A673 (cell line): Measurements from ENCODE around the gene APOC3. TPM values are rescaled to one million over a fixed set of nuclear protein-coding genes. Genes with fewer than 3 reads are reported as not detected.

ENCODE experiments used
- BruUV-seq: library from RNA; stranded (reverse); fragments of 400-500 nt; replicated peaks from 2 replicates; lab custom pipeline; 2021; lab: Mats Ljungman, UMichigan
- CTCF ChIA-PET: fragments of 300-600 bp; sonication (Branson Sonifier 250); formaldehyde crosslinking; loops from one replicate; lab custom pipeline; 2022; ENCODE audit warnings: antibody characterized with exemption; lab: Charles Lee
- POLR2A ChIA-PET: fragments of 300-600 bp; sonication (Branson Sonifier 250); formaldehyde crosslinking; loops from one replicate; lab custom pipeline; 2022; ENCODE audit warnings: antibody characterized with exemption; ENCODE audit not compliant: low non-redundant PET; lab: Charles Lee
- DNase-seq: peaks from one replicate; pipeline ENCODE4 v3.0.0-alpha.2; 2015; ENCODE audit warnings: low spot score
- H3K27ac ChIP-seq: fragments of 200-600 bp; sonication (generic); 2 replicates; pipeline ENCODE4 v1.5.1; 2016; ENCODE audit warnings: mixed run types, low read depth, mild to moderate bottlenecking, mixed read lengths, antibody characterized with exemption, low read length; ENCODE audit not compliant: poor library complexity, severe bottlenecking
- H3K27me3 ChIP-seq: fragments of 200-600 bp; sonication (generic); replicated peaks from 2 replicates; pipeline ENCODE4 v1.6.1; 2017; ENCODE audit warnings: mixed run types, low read depth, mild to moderate bottlenecking, mixed read lengths, antibody characterized with exemption, low read length; ENCODE audit not compliant: insufficient read depth, poor library complexity
- H3K36me3 ChIP-seq: fragments of 200-600 bp; sonication (generic); 2 replicates; pipeline ENCODE4 v1.6.1; 2016; ENCODE audit warnings: mixed run types, mild to moderate bottlenecking, mixed read lengths, antibody characterized with exemption, low read length; ENCODE audit not compliant: insufficient read depth, poor library complexity, severe bottlenecking
- H3K4me1 ChIP-seq: fragments of 200-600 bp; sonication (generic); 2 replicates; pipeline ENCODE4 v1.6.1; 2017; ENCODE audit warnings: mixed run types, mild to moderate bottlenecking, mixed read lengths, antibody characterized with exemption, low read length; ENCODE audit not compliant: insufficient read depth, poor library complexity, severe bottlenecking
- H3K4me3 ChIP-seq: fragments of 200-600 bp; sonication (generic); 2 replicates; pipeline ENCODE4 v1.5.1; 2016; ENCODE audit warnings: low read depth, mixed run types, mild to moderate bottlenecking, mixed read lengths, low read length; ENCODE audit not compliant: poor library complexity, severe bottlenecking
- H3K9me3 ChIP-seq: fragments of 200-600 bp; sonication (generic); 2 replicates; pipeline ENCODE4 v1.6.1; 2016; ENCODE audit warnings: mixed run types, low read depth, mild to moderate bottlenecking, mixed read lengths, antibody characterized with exemption, low read length; ENCODE audit not compliant: poor library complexity, severe bottlenecking
- EZH2 ChIP-seq: fragments of 200-600 bp; sonication (generic); IDR thresholded peaks from 2 replicates; pipeline ENCODE4 v1.6.1; 2017; ENCODE audit warnings: borderline replicate concordance, low read depth, mild to moderate bottlenecking, mixed read lengths, antibody characterized with exemption, low read length; ENCODE audit not compliant: poor library complexity, severe bottlenecking
- intact Hi-C: fragments of 100-400 bp; cut with micrococcal nuclease; formaldehyde crosslinking; loops from one replicate; pipeline ENCODE4 v1.10.0; 2022; ENCODE audit not compliant: unreplicated experiment
- total RNA-seq: library from RNA; stranded (reverse); gene quantifications from 2 replicates; pipeline ENCODE4 v1.2.3, GENCODE V29; 2021
- TF ChIP-seq, protein P1 (sequence below): fragments of 300-800, 200-600 bp; sonication (generic); conservative IDR thresholded peaks from 2 replicates; pipeline ENCODE4 v1.5.1; 2017; ENCODE audit warnings: low read depth, mild to moderate bottlenecking, antibody characterized with exemption, low read length, moderate library complexity, mixed read lengths

APOC3 gene
- total RNA-seq, 1 experiment from 2014 or later = not detected

DNA sequence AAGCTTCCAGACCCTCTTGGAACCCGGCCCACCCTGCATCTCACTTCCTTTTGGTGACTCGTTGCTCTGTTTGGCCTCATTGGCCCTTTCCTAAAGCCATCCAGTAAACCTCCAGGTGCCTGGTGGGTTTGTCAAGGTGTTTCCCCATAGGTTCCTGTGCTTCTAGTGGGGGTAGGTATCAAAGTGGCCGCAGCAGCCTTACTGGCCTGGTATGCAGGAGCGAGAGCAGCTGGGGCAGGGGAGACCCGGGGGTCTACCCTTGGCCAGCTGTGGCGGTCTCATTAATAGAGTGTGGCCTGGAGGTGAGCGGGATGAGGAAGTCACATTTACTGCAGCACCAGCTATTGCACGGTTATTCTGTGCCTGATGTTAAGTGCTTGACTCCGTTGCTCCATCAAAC is 10.7 kb upstream of the APOC3 start:
- Histone ChIP-seq H3K36me3 (no peaks in the 10 kb centered on the region), H3K27ac (no peak overlapping the region), H3K9me3 (no peaks in the 10 kb centered on the region), H3K4me1 (no peaks in the 10 kb centered on the region), H3K27me3 (no peaks in the 10 kb centered on the region), H3K4me3 (no peak overlapping the region)
- POLR2A ChIA-PET = no interaction called here
- intact Hi-C loops = no loop called here
- CTCF ChIA-PET = no interaction called here
- TF ChIP-seq, protein P1, sequence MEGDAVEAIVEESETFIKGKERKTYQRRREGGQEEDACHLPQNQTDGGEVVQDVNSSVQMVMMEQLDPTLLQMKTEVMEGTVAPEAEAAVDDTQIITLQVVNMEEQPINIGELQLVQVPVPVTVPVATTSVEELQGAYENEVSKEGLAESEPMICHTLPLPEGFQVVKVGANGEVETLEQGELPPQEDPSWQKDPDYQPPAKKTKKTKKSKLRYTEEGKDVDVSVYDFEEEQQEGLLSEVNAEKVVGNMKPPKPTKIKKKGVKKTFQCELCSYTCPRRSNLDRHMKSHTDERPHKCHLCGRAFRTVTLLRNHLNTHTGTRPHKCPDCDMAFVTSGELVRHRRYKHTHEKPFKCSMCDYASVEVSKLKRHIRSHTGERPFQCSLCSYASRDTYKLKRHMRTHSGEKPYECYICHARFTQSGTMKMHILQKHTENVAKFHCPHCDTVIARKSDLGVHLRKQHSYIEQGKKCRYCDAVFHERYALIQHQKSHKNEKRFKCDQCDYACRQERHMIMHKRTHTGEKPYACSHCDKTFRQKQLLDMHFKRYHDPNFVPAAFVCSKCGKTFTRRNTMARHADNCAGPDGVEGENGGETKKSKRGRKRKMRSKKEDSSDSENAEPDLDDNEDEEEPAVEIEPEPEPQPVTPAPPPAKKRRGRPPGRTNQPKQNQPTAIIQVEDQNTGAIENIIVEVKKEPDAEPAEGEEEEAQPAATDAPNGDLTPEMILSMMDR = no peak
- no peak for TF ChIP-seq EZH2
- no TSS peak for BruUV-seq
- DNase-seq = no peak

DNA sequence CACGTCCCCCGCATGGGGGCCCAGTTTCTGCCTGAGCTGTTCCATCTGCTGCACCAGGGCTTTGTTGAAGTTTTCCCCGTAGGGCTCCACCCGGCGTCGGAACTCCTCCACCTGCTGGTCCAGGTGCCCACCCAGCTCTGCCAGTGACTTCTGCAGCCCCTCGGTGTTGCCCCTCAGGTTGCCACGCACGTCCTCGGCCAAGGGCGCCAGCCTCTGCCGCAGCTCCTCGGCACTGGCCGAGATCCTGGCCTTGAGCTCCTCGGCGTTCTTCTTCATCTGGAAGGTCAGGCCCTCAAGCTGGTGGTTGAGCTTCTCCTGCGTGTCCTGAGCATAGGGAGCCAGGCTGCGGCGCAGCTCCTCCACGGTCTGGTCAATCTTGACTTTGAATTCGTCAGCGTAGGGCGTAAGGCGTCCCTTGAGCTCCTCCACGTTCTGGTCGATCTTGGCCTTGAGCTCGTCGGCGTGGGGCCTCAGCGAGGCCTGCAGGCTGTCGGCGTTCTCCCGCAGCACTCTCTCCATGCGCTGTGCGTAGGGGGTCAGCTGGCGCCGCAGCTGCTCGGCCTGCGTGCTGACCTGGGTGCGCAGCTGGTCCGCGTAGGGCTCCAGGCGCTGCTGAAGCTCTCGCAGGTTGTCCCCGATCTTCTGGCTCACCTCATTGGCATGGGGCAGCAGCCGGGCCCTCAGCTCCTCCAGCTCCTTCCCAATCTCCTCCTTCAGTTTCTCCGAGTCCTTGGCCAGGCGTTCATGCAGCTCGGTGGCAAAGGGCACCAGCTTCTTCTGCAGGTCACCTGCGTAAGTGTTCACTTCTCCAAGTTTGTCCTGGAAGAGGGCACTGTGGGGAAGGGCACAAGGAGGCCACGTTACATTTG is 8.4 kb upstream of the APOC3 start:
- no peaks in the 10 kb centered on the region for H3K9me3 ChIP-seq
- ChIA-PET CTCF (interaction anchor here (0.8 kb wide), 1 partner anchor 14 kb away, joined by 3 read pairs; no protein-coding TSS in a partner anchor), POLR2A (interaction anchor here (0.6 kb wide), 2 partner anchors 30 to 197 kb away, joined by 3 read pairs; no protein-coding TSS in a partner anchor)
- H3K4me3 ChIP-seq = no peak overlapping the region
- no peak for DNase-seq
- no peaks in the 10 kb centered on the region for H3K36me3 ChIP-seq
- BruUV-seq = no TSS peak
- TF ChIP-seq EZH2 = no peak
- TF ChIP-seq, protein P1 = no peak
- intact Hi-C loops = no loop called here
- H3K4me1 ChIP-seq = no peaks in the 10 kb centered on the region
- no peaks in the 10 kb centered on the region for H3K27me3 ChIP-seq
- no peak overlapping the region for H3K27ac ChIP-seq

DNA sequence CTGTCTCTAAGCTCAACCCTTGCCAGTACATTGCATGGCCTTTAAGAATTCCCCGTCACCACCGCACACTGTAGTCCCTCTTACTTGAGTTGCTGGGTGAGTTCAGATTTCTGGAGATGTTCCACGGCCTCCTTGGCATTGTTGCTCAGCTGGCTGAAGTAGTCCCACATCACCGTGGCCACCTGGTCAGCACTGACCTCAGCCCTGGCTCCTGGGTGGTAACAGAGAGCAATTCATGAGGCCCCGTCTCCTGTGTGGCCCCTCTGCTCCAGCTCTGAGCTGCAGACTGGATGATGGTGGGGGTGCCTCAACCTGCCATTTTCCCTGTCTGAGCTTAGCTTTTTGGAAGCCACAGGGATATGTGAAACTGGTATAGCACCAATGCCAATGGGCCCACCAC is 7.1 kb upstream of the APOC3 start:
- no peak for DNase-seq
- intact Hi-C loops = no loop called here
- Histone ChIP-seq H3K27ac (no peak overlapping the region), H3K4me1 (no peaks in the 10 kb centered on the region), H3K36me3 (no peaks in the 10 kb centered on the region), H3K9me3 (no peaks in the 10 kb centered on the region), H3K4me3 (no peak overlapping the region), H3K27me3 (no peaks in the 10 kb centered on the region)
- no TSS peak for BruUV-seq
- POLR2A ChIA-PET = no interaction called here
- CTCF ChIA-PET = no interaction called here
- TF ChIP-seq, protein P1 = no peak
- no peak for TF ChIP-seq EZH2
